GM12891 (cell line): ENCODE data around the gene BBS4.
"Not testable (repeated sequence)": the region's sequence is repeated elsewhere in the genome, so short reads cannot be mapped to it uniquely, and the experiment has no call there.

Source experiments
- DNase-seq: peaks from one replicate; pipeline ENCODE4 v3.0.0; 2011; ENCODE audit warnings: low spot score; ENCODE audit not compliant: insufficient read length
- FAIRE-seq: peaks from 2 replicates; lab custom pipeline; 2011; peaks lifted over from hg19 to GRCh38; lab: Jason Lieb, UNC
- PAX5 ChIP-seq: IDR thresholded peaks from 2 replicates; pipeline ENCODE4 v1.6.1; 2011; ENCODE audit warnings: low read length, moderate library complexity, mild to moderate bottlenecking; ENCODE audit not compliant: insufficient read depth, severe bottlenecking
- POLR2A ChIP-seq: IDR thresholded peaks from 2 replicates; pipeline ENCODE4 v1.6.1; 2011; ENCODE audit warnings: low read depth, low read length, control low read depth
- POLR2AphosphoS5 ChIP-seq: IDR thresholded peaks from 2 replicates; pipeline ENCODE4 v1.6.1; 2011; ENCODE audit warnings: low read depth, low read length, control low read depth
- POU2F2 ChIP-seq: IDR thresholded peaks from 2 replicates; pipeline ENCODE4 v1.6.1; 2011; ENCODE audit warnings: low read depth, mild to moderate bottlenecking, control low read depth, low read length, moderate library complexity
- SPI1 ChIP-seq: IDR thresholded peaks from 2 replicates; pipeline ENCODE4 v1.6.1; 2011; ENCODE audit warnings: low read depth, low read length, control low read depth
- TAF1 ChIP-seq: IDR thresholded peaks from 2 replicates; pipeline ENCODE4 v1.6.1; 2011; ENCODE audit warnings: low read depth, low read length, control low read depth

The BBS4 gene

GRCh38 chr15:72722071-72722696 lies 36.2 kb downstream of the BBS4 start:
- DNase-seq, result peak; percentile 20
- peak; percentile 23 for FAIRE-seq
- no peak for TF ChIP-seq POLR2A
- no peak for TF ChIP-seq SPI1
- TF ChIP-seq POLR2AphosphoS5, result no peak
- no peak for TF ChIP-seq POU2F2
- TF ChIP-seq PAX5, result no peak
- TF ChIP-seq TAF1, result no peak

DNA sequence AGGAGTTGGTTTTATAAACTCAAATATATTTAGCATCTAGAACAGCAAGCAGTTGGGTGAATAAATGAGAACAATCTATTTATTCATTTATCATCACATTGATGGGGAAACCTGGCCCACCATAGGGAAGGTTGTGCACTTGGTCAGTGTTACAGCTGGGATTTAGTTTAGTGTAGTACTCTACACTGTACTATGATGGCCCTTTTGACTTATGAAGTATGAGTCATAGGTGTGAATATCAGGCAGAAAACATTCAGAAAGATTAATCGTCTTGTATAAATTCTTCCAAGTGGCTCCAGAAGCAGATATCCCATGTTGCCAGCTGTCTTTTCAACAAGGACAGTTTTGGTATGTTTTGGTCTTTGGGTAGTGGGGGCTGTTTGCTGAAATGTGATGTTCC lies 38.0 kb downstream of the BBS4 start:
- no peak for DNase-seq
- FAIRE-seq, result no peak
- no peak for TF ChIP-seq SPI1
- no peak for TF ChIP-seq POLR2AphosphoS5
- TF ChIP-seq TAF1, result no peak
- TF ChIP-seq POU2F2, result no peak
- TF ChIP-seq PAX5, result no peak
- TF ChIP-seq POLR2A, result no peak

GRCh38 chr15:72725446-72725845 lies 39.4 kb downstream of the BBS4 start:
- DNase-seq, result no peak
- TF ChIP-seq SPI1 (no peak), POLR2A (no peak), TAF1 (no peak), PAX5 (no peak), POU2F2 (no peak), POLR2AphosphoS5 (no peak)
- FAIRE-seq, result no peak

GRCh38 chr15:72725851-72726250 lies 39.8 kb downstream of the BBS4 start:
- FAIRE-seq, DNase-seq: not testable (repeated sequence)

DNA sequence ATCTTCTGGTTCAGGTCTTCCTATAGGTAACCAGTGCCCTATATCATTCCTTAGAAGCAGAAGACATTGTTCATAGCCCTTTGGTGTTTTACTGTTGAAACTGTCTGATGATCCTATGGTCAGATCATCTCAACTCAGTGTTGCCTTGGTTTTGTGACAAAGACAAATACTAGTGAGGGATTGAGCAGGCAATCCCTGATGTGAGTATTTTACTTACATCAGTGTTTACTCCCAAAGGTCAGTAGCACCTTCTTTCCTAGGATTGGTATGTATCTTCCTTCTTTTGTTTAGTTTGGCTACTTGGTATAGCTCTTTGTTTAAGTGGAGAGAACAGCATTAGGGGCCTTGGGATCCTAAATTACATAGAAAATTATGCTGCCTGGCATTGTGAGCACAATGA lies 41.1 kb downstream of the BBS4 start:
- DNase-seq, result no peak
- TF ChIP-seq SPI1 (no peak), PAX5 (no peak), POU2F2 (no peak), POLR2A (no peak), POLR2AphosphoS5 (no peak), TAF1 (no peak)
- FAIRE-seq, result no peak

GRCh38 chr15:72728249-72728648 lies 42.2 kb downstream of the BBS4 start:
- peak; percentile 58 for FAIRE-seq
- DNase-seq, result not testable (repeated sequence)

DNA sequence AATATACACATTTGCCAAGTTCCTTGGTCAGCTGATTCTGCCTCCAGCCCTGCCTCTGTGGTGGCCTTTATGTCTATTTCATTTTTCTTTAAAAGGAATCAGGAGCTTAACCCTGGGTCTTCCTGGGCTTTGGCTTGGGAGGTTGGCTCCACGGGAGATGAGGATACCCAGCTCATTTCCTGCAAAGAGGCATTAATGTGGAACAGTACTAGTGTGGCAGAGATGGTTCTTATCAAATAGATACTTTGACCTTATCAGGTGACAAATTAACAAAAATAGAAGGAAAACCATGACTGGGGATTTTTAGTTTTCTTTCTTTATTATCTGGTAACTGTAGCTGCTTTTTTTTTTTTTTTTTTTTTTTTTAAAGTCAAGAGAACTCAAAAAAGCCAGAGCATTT lies 42.8 kb downstream of the BBS4 start:
- TF ChIP-seq POLR2A (no peak), TAF1 (no peak), POLR2AphosphoS5 (no peak), PAX5 (no peak), POU2F2 (no peak), SPI1 (no peak)
- DNase-seq (no peak), FAIRE-seq (no peak)

- FAIRE-seq (no peak), DNase-seq (no peak)
- no peak for TF ChIP-seq TAF1
- no peak for TF ChIP-seq POLR2A
- no peak for TF ChIP-seq SPI1
Measured at GRCh38 chr15:72732086-72732485, 46.1 kb downstream of the BBS4 start.

DNA sequence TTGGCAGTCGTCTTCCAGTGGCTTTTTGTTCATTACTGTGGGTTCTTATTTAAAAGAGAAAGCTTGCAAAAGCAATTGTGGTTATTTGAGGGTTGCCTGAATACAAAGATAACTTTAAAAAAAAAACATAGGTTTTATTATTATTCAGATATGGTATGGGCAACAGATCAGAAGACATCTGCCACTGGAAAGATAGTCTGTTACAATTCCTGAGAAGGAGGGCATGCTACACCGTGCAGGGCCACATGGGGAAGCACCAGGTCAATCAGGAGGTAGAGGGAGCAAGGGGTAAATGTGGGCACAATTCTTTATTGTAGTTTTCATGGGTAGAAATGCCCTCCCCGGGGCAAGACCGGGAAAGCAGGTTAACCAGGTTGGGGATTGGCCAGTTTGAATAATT lies 46.5 kb downstream of the BBS4 start:
- TF ChIP-seq POU2F2, result no peak
- no peak for TF ChIP-seq POLR2AphosphoS5
- no peak for TF ChIP-seq TAF1
- TF ChIP-seq POLR2A, result no peak
- no peak for TF ChIP-seq SPI1
- TF ChIP-seq PAX5, result no peak
- no peak for DNase-seq
- no peak for FAIRE-seq

- TF ChIP-seq PAX5, result no peak
- TF ChIP-seq POU2F2, result no peak
- no peak for TF ChIP-seq POLR2A
- TF ChIP-seq SPI1, result no peak
- TF ChIP-seq TAF1, result no peak
- no peak for TF ChIP-seq POLR2AphosphoS5
- no peak for DNase-seq
- no peak for FAIRE-seq
Measured at GRCh38 chr15:72733941-72734738, 48.1 kb downstream of the BBS4 start.
